ENCODE data around the gene TTC39C. TPM values are rescaled to one million over a fixed set of nuclear protein-coding genes. Genes with fewer than 3 reads are reported as not detected.

The TTC39C gene
- total and polyA plus RNA-seq, 2 of the 8 experiments (the other 6 are each of a cell fraction or from before 2014, with no cell fraction given): 8.1 to 79.1 TPM

DNA sequence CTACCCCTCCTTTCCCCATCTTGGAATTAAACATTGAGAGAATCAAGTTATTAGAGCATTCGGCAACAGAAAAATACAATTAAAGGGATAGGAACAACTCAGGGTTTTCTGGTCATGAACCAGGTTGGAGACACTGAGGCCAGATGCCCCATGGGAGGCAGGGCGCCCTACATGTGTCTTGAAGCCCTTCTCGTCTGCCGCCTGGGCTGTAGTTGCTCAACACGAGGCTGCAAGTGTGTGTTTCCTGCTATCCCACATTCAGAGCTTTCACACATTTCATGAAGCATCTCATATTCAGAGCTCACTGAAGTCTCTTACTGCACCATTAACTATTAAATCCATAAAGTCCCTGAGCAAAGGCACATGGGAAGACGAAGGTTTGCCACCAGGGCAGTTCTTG is 28.8 kb downstream of the TTC39C start (continued):
- no peak for TF ChIP-seq POU5F1 (IDR thresholded peaks at IDR 0.05; ENCODE audit: low read depth, low read length)
- no peak for TF ChIP-seq FOSL1 (IDR thresholded peaks at IDR 0.05; ENCODE audit: insufficient read depth, low read depth, low read length)
- no peak for TF ChIP-seq RBBP5 (IDR thresholded peaks at IDR 0.05; ENCODE audit: borderline replicate concordance, low read depth, low read length)
- no peak for TF ChIP-seq SP1 (IDR thresholded peaks at IDR 0.05; ENCODE audit: low read depth, low read length)
- no peak for TF ChIP-seq BRCA1 (IDR thresholded peaks at IDR 0.05; ENCODE audit: low read depth, low read length)

Measured in H1 (cell line).